ENCODE measurements around the gene DOLPP1. TPM values are rescaled to one million over a fixed set of nuclear protein-coding genes. Genes with fewer than 3 reads are reported as not detected.

DOLPP1 gene
- total and polyA plus RNA-seq, 8 donors, result 4.2 to 10.5 (median 6.7) TPM

GRCh38 chr9:129136446-129137035 is 55.6 kb downstream of the DOLPP1 start:
- Histone ChIP-seq H3K4me1 (peaks cover 13 to 31% (median 15%) of the 10 kb centered on the region in 3 donors), H3K27me3 (no peaks in the 10 kb centered on the region), H3K9me3 (no peaks in the 10 kb centered on the region), H3K4me3 (no peak overlapping the region), H3K27ac (no peak overlapping the region), H3K36me3 (peaks cover 0 to 5% (median 0%) of the 10 kb centered on the region in 3 donors)
- FAIRE-seq, result no peak
- ATAC-seq, result no peak
- WGBS, 2 donors, result 77 to 81% methylated on average over 16 of the region's 16 CpGs
- peak in 1 of 6 donors; percentile 47 for DNase-seq
- TF ChIP-seq CTCF (IDR thresholded peaks at IDR 0.05), result no peak
- intact Hi-C loops (cut with DNase I), result loop anchor here (5.0 to 10.0 kb wide), 2 partner anchors 476 to 478 kb away; no protein-coding TSS in a partner anchor

- Histone ChIP-seq H3K27ac (peak overlapping the region in 2 of 4 donors; percentile 93 to 100), H3K4me1 (peaks cover 15 to 40% (median 16%) of the 10 kb centered on the region in 3 donors), H3K9me3 (no peaks in the 10 kb centered on the region), H3K36me3 (peaks cover 0 to 5% (median 0%) of the 10 kb centered on the region in 3 donors), H3K4me3 (no peak overlapping the region), H3K27me3 (no peaks in the 10 kb centered on the region)
- TF ChIP-seq CTCF (IDR thresholded peaks at IDR 0.05), result no peak
- ATAC-seq (no peak), DNase-seq (no peak), FAIRE-seq (no peak)
- intact Hi-C loops (cut with DNase I), result loop anchor here (5.0 to 10.0 kb wide), 2 partner anchors 475 to 477 kb away; no protein-coding TSS in a partner anchor
- 83 to 90% methylated on average over 19 of the region's 19 CpGs for WGBS, 2 donors
These were observed 56.6 kb downstream of the DOLPP1 start for GRCh38 chr9:129137292-129138143.

GRCh38 chr9:129138144-129138462 is 57.2 kb downstream of the DOLPP1 start:
- no peaks in the 10 kb centered on the region for H3K27me3 ChIP-seq
- intact Hi-C loops (cut with DNase I), result loop anchor here (5.0 to 10.0 kb wide), 2 partner anchors 474 to 477 kb away; no protein-coding TSS in a partner anchor
- FAIRE-seq, result no peak
- H3K36me3 ChIP-seq, result peaks cover 0 to 5% (median 0%) of the 10 kb centered on the region in 3 donors
- no peak for TF ChIP-seq CTCF (IDR thresholded peaks at IDR 0.05)
- no peaks in the 10 kb centered on the region for H3K9me3 ChIP-seq
- H3K27ac ChIP-seq, result peak overlapping the region in 3 of 4 donors; percentile 23 to 100 (median 93)
- 78 to 86% methylated on average over 9 of the region's 9 CpGs for WGBS, 2 donors
- peaks cover 15 to 44% (median 20%) of the 10 kb centered on the region in 3 donors for H3K4me1 ChIP-seq
- DNase-seq, result no peak
- no peak overlapping the region for H3K4me3 ChIP-seq
- no peak for ATAC-seq

- H3K27ac ChIP-seq, result peak overlapping the region; percentile 23 to 100 (median 93)
- no peaks in the 10 kb centered on the region for H3K9me3 ChIP-seq
- no peak overlapping the region for H3K4me3 ChIP-seq
- no peak for FAIRE-seq
- 28 to 30% methylated on average over 21 of the region's 21 CpGs for WGBS, 2 donors
- TF ChIP-seq CTCF (IDR thresholded peaks at IDR 0.05), result no peak
- intact Hi-C loops (cut with DNase I), result loop anchor here (5.0 to 10.0 kb wide), 2 partner anchors 474 to 476 kb away; no protein-coding TSS in a partner anchor
- H3K27me3 ChIP-seq, result no peaks in the 10 kb centered on the region
- ATAC-seq, result peak; percentile 16 to 42 (median 31)
- peaks cover 0 to 5% (median 0%) of the 10 kb centered on the region in 3 donors for H3K36me3 ChIP-seq
- H3K4me1 ChIP-seq, result peaks cover 15 to 44% (median 25%) of the 10 kb centered on the region in 3 donors
- DNase-seq, result peak; percentile 61 to 78 (median 64)
These were observed 57.7 kb downstream of the DOLPP1 start for GRCh38 chr9:129138476-129139232.

Measured in pancreas (tissue), 10 donors.